K562 (cell line): ENCODE data around the gene AP5Z1. TPM values are rescaled to one million over a fixed set of nuclear protein-coding genes. Genes with fewer than 3 reads are reported as not detected.

ENCODE experiments used
- ASH1L ChIP-seq: fragments of 450-650 bp; IDR thresholded peaks from 2 replicates; pipeline ENCODE4 v1.6.1; 2018; ENCODE audit warnings: borderline replicate concordance, mild to moderate bottlenecking, low read depth; ENCODE audit not compliant: partially characterized antibody
- DIDO1 ChIP-seq: fragments of 450-650 bp; IDR thresholded peaks from 2 replicates; pipeline ENCODE4 v1.6.1; 2016; ENCODE audit warnings: low read depth, missing biosample characterization, missing genetic modification characterization
- HNRNPLL ChIP-seq: fragments of 200-400 bp; formaldehyde crosslinking; IDR thresholded peaks from 2 replicates; pipeline ENCODE4 v1.6.1; 2017; ENCODE audit warnings: low read length, low read depth, mild to moderate bottlenecking; ENCODE audit not compliant: poor library complexity, severe bottlenecking
- JUND ChIP-seq, 2 experiments: IDR thresholded peaks; 2 replicates in 1 of 2; 3 replicates in 1 of 2; pipeline ENCODE4 v1.6.1; 2011; ENCODE audit warnings: borderline replicate concordance in 2 of 2, low read depth in 2 of 2, low read length in 2 of 2, improper control_type of control experiment in 1 of 2, missing biosample characterization in 1 of 2, missing genetic modification characterization in 1 of 2, missing genetic modification reagents in 1 of 2
- NR2C2 ChIP-seq, 2 experiments: fragments of 200-800 bp in 1 of 2; sonication (Bioruptor generic) in 1 of 2; sonication (generic) in 1 of 2; formaldehyde crosslinking in 1 of 2; IDR thresholded peaks; 2 replicates each; pipeline versions ENCODE4 v1.6.1 to v1.8.0; 2016 to 2022; ENCODE audit warnings: mild to moderate bottlenecking in 1 of 2, missing compliant biosample characterization in 1 of 2, missing genetic modification characterization in 1 of 2, missing genetic modification reagents in 1 of 2
- PML ChIP-seq: IDR thresholded peaks from 2 replicates; pipeline ENCODE4 v1.6.1; 2012; ENCODE audit warnings: low read length, inconsistent platforms
- RBM15 ChIP-seq: fragments of 200-400 bp; formaldehyde crosslinking; IDR thresholded peaks from 2 replicates; pipeline ENCODE4 v1.6.1; 2018; ENCODE audit warnings: mild to moderate bottlenecking, low read length, moderate library complexity; ENCODE audit not compliant: insufficient read depth
- RCOR1 ChIP-seq, 2 experiments: IDR thresholded peaks; 2 replicates each; pipeline ENCODE4 v1.6.1; 2012; ENCODE audit warnings: low read depth in 2 of 2, low read length in 2 of 2, borderline replicate concordance in 1 of 2, improper control_type of control experiment in 1 of 2
- RHOXF2B ChIP-seq: fragments of 250-450 bp; sonication (Bioruptor Pico); conservative IDR thresholded peaks from 2 replicates; pipeline ENCODE4 v1.5.1; 2021
- SRSF1 ChIP-seq: fragments of 200-400 bp; formaldehyde crosslinking; IDR thresholded peaks from 2 replicates; pipeline ENCODE4 v1.6.1; 2017; ENCODE audit warnings: mild to moderate bottlenecking, low read depth, low read length, moderate library complexity
- TCFL5 ChIP-seq: fragments of 250-450 bp; sonication (Bioruptor Pico); conservative IDR thresholded peaks from 2 replicates; pipeline ENCODE4 v1.6.1; 2021; ENCODE audit warnings: mild to moderate bottlenecking, moderate library complexity, matching md5 sums
- polyA plus RNA-seq, 8 experiments: library from polyadenylated mRNA; depleted of rRNA in 4 of 8; stranded (reverse) in 5 of 8; unstranded in 3 of 8; fragments of >200 nt; fragmentation: Nextera tagmentation in 2 of 8; fragmentation: Illumina TruSeq in 1 of 8; extraction: Ambion mirVana in 2 of 8; extraction: Trizol in 1 of 8; gene quantifications; 2 replicates each; pipeline versions ENCODE4 v1.2.1 to v1.2.3, GENCODE V29; 2011 to 2014; ENCODE audit warnings: inconsistent platforms in 1 of 8, missing spikeins in 1 of 8
- total RNA-seq, 7 experiments: library from RNA; depleted of rRNA in 6 of 7; stranded (reverse); fragments of >200 nt in 6 of 7; fragmentation: Illumina TruSeq in 2 of 7; extraction: Trizol in 2 of 7; gene quantifications; 2 replicates each; pipeline versions ENCODE4 v1.2.1 to v1.2.3, GENCODE V29; 2011 to 2021; ENCODE audit warnings: low replicate concordance in 1 of 7
- TF ChIP-seq, protein P1 (sequence below): sonication (generic); formaldehyde crosslinking; IDR thresholded peaks from 2 replicates; pipeline ENCODE4 v1.8.0; 2022; ENCODE audit warnings: mild to moderate bottlenecking, missing genetic modification reagents, borderline replicate concordance
- TF ChIP-seq, protein P2 (sequence below): fragments of 200-800 bp; sonication (Bioruptor generic); IDR thresholded peaks from 2 replicates; pipeline ENCODE4 v1.6.1; 2016; ENCODE audit warnings: missing genetic modification characterization, missing compliant biosample characterization
- TF ChIP-seq, protein P3 (sequence below): fragments of 250-450 bp; sonication (Bioruptor Pico); IDR thresholded peaks from 2 replicates; pipeline ENCODE4 v1.6.1; 2021; ENCODE audit warnings: mild to moderate bottlenecking
- TF ChIP-seq, protein P4 (sequence below): fragments of 250-450 bp; sonication (Bioruptor Pico); IDR thresholded peaks from 2 replicates; pipeline ENCODE4 v1.4.0; 2020; ENCODE audit warnings: mild to moderate bottlenecking, moderate library complexity

AP5Z1 gene
- total and polyA plus RNA-seq, 9 of the 15 experiments (the other 6 are each of a cell fraction or from before 2014, with no cell fraction given), result 0.06 to 31.1 (median 6.4) TPM

DNA sequence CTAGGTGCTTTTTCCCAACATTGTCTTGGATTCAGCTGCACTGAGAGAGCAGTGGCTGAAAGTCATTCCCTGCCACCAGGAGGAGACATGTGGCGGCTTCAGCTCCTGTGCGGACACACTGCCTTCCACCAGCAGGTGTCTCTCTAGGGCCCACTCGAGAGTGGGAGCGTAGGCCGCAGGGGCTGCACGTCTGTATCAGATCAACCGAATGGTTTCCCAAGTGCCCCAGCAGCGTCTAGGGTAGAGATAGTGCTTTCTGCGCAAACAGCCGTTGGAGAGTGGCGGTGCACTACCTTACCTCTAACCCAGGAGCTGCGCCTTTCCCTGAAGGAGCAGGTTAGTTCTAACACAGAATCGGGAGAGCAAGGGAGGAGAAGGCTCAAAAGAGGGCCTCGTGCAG is 54.8 kb downstream of the AP5Z1 start (continued):
- TF ChIP-seq DIDO1 (tag) (no peak), TCFL5 (CRISPR knock-in tag) (no peak), SRSF1 (no peak), RHOXF2B (CRISPR knock-in tag) (no peak), HNRNPLL (peak; percentile 82), RCOR1 (IDR thresholded peaks at IDR 0.05; ENCODE audit: borderline replicate concordance in 1 of 2, low read depth in 2 of 2, low read length in 2 of 2) (peak in 1 of 2 experiments; percentile 57; a peak in 1 of 4 replicates), RBM15 (no peak), JUND (IDR thresholded peaks at IDR 0.05; ENCODE audit: borderline replicate concordance, low read depth, low read length) (peak; percentile 52; the same call in 1 of the 2 replicates), JUND (tag; IDR thresholded peaks at IDR 0.05; ENCODE audit: borderline replicate concordance, low read depth, low read length) (no peak; the same call in 2 of the 3 replicates), PML (no peak), ASH1L (no peak), NR2C2 (CRISPR knock-in tag; IDR thresholded peaks at IDR 0.05) (0 out of 2 replicates have a peak, but pooled peaks have one; percentile 58), NR2C2 (tag; IDR thresholded peaks at IDR 0.05) (no peak)
- TF ChIP-seq, protein P1, sequence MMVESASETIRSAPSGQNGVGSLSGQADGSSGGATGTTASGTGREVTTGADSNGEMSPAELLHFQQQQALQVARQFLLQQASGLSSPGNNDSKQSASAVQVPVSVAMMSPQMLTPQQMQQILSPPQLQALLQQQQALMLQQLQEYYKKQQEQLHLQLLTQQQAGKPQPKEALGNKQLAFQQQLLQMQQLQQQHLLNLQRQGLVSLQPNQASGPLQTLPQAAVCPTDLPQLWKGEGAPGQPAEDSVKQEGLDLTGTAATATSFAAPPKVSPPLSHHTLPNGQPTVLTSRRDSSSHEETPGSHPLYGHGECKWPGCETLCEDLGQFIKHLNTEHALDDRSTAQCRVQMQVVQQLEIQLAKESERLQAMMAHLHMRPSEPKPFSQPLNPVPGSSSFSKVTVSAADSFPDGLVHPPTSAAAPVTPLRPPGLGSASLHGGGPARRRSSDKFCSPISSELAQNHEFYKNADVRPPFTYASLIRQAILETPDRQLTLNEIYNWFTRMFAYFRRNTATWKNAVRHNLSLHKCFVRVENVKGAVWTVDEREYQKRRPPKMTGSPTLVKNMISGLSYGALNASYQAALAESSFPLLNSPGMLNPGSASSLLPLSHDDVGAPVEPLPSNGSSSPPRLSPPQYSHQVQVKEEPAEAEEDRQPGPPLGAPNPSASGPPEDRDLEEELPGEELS, result no peak
- TF ChIP-seq, protein P2, sequence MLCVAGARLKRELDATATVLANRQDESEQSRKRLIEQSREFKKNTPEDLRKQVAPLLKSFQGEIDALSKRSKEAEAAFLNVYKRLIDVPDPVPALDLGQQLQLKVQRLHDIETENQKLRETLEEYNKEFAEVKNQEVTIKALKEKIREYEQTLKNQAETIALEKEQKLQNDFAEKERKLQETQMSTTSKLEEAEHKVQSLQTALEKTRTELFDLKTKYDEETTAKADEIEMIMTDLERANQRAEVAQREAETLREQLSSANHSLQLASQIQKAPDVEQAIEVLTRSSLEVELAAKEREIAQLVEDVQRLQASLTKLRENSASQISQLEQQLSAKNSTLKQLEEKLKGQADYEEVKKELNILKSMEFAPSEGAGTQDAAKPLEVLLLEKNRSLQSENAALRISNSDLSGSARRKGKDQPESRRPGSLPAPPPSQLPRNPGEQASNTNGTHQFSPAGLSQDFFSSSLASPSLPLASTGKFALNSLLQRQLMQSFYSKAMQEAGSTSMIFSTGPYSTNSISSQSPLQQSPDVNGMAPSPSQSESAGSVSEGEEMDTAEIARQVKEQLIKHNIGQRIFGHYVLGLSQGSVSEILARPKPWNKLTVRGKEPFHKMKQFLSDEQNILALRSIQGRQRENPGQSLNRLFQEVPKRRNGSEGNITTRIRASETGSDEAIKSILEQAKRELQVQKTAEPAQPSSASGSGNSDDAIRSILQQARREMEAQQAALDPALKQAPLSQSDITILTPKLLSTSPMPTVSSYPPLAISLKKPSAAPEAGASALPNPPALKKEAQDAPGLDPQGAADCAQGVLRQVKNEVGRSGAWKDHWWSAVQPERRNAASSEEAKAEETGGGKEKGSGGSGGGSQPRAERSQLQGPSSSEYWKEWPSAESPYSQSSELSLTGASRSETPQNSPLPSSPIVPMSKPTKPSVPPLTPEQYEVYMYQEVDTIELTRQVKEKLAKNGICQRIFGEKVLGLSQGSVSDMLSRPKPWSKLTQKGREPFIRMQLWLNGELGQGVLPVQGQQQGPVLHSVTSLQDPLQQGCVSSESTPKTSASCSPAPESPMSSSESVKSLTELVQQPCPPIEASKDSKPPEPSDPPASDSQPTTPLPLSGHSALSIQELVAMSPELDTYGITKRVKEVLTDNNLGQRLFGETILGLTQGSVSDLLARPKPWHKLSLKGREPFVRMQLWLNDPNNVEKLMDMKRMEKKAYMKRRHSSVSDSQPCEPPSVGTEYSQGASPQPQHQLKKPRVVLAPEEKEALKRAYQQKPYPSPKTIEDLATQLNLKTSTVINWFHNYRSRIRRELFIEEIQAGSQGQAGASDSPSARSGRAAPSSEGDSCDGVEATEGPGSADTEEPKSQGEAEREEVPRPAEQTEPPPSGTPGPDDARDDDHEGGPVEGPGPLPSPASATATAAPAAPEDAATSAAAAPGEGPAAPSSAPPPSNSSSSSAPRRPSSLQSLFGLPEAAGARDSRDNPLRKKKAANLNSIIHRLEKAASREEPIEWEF (CRISPR knock-in tag), result no peak
- TF ChIP-seq, protein P3, sequence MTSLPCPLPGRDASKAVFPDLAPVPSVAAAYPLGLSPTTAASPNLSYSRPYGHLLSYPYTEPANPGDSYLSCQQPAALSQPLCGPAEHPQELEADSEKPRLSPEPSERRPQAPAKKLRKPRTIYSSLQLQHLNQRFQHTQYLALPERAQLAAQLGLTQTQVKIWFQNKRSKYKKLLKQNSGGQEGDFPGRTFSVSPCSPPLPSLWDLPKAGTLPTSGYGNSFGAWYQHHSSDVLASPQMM (CRISPR knock-in tag), result no peak
- TF ChIP-seq, protein P4, sequence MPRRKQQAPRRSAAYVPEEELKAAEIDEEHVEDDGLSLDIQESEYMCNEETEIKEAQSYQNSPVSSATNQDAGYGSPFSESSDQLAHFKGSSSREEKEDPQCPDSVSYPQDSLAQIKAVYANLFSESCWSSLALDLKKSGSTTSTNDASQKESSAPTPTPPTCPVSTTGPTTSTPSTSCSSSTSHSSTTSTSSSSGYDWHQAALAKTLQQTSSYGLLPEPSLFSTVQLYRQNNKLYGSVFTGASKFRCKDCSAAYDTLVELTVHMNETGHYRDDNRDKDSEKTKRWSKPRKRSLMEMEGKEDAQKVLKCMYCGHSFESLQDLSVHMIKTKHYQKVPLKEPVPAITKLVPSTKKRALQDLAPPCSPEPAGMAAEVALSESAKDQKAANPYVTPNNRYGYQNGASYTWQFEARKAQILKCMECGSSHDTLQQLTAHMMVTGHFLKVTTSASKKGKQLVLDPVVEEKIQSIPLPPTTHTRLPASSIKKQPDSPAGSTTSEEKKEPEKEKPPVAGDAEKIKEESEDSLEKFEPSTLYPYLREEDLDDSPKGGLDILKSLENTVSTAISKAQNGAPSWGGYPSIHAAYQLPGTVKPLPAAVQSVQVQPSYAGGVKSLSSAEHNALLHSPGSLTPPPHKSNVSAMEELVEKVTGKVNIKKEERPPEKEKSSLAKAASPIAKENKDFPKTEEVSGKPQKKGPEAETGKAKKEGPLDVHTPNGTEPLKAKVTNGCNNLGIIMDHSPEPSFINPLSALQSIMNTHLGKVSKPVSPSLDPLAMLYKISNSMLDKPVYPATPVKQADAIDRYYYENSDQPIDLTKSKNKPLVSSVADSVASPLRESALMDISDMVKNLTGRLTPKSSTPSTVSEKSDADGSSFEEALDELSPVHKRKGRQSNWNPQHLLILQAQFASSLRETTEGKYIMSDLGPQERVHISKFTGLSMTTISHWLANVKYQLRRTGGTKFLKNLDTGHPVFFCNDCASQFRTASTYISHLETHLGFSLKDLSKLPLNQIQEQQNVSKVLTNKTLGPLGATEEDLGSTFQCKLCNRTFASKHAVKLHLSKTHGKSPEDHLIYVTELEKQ, result no peak
